GM19397 (cell line): Measurements from ENCODE around the gene CLCN2.
A peak's percentile ranks its signal among the peaks of the same experiment; 100 is the strongest.
"Not testable (repeated sequence)": the region's sequence is repeated elsewhere in the genome, so short reads cannot be mapped to it uniquely, and the experiment has no call there.

Source experiments
- ATAC-seq: cut with Tn5 transposase; IDR thresholded peaks from one replicate; pipeline ENCODE4 v1.9.1; 2021; ENCODE audit warnings: mild to moderate bottlenecking, moderate library complexity; ENCODE audit not compliant: unreplicated experiment

Gene CLCN2

DNA sequence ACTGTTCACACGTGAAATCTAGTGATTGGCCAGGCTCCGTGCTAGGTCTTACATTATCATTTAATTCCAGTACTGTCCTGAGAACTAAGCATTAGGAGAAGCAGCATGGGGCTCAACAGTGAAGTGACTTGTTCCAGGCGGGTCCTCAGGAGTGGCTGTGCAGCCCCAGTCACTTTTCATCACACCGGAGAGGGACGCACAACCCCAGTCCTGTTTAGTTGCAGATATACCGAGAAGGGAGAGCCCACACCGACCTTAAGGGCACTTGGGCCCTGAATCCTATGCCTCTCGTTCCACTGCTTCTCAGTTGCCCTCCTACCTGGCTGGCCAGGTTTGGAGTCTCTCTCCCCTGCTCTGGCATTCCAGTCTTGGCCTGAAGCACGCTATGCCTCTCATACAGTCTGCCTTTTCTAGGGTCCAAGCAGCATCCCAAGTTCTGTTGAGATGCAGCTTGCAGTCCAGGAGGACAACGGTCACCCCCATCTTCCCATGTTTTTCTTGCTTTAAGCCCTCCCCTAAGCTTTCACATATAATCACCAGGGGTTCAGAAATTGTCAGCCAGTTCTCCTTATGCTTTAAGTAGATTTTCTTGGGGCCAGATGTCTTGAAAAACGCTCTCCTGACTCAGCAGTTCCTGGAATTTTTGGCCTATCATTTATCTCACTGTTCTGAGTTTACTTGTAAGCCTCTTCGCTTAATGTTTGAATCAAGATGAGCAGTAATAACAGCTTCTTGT lies 13.9 kb downstream of the CLCN2 start:
- ATAC-seq = no peak

GRCh38 chr3:184346480-184347190 lies 14.8 kb downstream of the CLCN2 start:
- no peak for ATAC-seq

DNA sequence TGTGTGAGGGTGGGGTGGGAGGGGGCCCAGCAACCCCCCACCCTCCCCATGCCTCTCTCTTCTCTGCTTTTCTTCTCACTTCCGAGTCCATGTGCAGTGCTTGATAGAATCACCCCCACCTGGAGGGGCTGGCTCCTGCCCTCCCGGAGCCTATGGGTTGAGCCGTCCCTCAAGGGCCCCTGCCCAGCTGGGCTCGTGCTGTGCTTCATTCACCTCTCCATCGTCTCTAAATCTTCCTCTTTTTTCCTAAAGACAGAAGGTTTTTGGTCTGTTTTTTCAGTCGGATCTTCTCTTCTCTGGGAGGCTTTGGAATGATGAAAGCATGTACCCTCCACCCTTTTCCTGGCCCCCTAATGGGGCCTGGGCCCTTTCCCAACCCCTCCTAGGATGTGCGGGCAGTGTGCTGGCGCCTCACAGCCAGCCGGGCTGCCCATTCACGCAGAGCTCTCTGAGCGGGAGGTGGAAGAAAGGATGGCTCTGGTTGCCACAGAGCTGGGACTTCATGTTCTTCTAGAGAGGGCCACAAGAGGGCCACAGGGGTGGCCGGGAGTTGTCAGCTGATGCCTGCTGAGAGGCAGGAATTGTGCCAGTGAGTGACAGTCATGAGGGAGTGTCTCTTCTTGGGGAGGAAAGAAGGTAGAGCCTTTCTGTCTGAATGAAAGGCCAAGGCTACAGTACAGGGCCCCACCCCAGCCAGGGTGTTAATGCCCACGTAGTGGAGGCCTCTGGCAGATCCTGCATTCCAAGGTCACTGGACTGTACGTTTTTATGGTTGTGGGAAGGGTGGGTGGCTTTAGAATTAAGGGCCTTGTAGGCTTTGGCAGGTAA lies 15.9 kb downstream of the CLCN2 start:
- no peak for ATAC-seq

- no peak for ATAC-seq
Measured at GRCh38 chr3:184344579-184345316, 16.7 kb downstream of the CLCN2 start.

DNA sequence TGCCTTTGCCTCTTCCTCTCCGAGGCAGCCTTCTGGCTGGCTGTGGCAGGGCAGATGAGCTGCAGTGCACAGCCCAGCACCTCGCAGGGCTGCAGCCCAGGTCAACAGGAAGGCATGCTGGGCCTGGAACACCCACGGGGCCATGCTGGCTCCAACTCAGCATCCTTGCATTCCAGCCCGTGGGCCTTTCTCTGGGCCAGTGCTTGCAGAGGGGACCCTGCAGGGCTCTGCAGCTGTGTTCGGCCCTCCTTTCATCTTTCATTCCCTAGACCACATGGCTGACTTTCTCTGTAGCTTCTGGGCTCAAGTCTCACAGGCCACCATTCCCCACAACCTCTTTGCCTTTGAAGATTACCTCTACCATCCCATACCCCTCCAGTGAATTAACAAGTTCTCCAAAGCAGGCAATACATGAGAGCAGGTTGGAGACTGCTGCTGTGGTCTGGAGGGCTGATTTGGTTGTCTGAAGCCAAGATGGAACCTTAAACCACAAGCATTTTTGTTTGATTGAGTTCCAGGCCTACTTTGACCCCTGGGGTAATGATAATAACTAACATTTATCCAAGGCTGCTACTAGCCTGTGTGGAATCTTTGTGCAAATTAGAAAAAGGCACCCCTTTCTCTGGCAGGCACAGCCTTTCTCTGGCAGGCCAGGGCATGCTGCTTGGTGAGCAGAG lies 18.1 kb downstream of the CLCN2 start:
- ATAC-seq = no peak

GRCh38 chr3:184341925-184342324 lies 19.5 kb downstream of the CLCN2 start:
- ATAC-seq = no peak

GRCh38 chr3:184339451-184340135 lies 21.8 kb downstream of the CLCN2 start:
- ATAC-seq = not testable (repeated sequence)

DNA sequence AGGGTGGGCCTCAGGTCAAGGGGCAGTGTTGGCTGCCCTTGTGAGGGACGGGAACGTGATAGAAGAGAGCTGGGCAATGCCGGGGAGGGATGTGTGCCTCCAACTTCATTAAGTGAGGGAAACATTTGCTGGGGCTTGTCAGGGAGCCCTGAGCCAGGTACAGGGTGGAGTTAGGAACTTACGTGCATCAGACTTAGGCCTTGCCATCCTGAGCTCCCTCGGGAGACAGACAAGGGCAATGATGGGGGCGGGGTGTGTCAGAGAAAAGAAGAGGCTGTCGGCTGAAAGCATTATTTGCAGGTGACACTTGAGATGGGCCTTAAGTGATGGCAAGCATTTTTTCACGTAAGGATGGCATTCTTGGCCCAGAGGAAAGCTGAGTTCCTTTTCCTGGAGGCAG lies 22.4 kb downstream of the CLCN2 start:
- ATAC-seq = no peak

DNA sequence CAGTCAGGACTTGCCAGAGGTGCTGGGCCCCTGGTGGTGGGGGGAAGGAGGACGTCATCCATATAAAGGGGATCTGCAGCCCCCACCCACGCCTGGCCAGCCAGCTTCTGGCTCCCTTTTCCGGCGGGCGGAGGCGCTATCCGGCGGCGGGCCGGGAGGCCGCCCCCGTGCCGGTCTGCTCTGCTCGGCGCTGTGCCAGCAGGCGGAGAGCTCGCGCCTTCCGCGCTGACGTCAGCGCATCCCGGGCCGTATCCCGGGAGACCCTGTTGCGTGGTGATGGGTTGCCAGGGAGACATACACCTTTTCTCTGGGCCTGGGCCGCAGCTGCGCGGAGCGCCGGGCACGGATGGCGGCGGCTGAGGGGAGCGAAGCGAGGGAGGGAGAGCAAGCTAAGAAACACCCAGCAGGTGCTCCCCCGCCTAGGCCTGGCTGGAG lies 22.9 kb downstream of the CLCN2 start:
- no peak for ATAC-seq

GRCh38 chr3:184337981-184338380 lies 23.4 kb downstream of the CLCN2 start:
- no peak for ATAC-seq

DNA sequence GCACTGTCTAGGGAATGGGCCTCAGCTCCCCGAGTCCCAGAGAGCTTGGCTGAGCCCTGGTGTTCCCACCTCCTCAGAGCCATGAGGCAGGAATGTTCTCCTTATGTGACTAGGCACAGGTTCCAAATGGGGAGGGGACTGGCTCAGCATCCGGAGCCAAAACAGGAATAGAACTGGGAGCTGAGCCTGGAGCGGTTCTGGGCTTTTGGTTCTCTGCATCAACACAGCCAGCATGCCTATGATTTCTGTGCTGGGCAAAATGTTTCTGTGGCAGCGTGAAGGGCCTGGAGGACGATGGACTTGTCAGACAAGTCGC lies 24.0 kb downstream of the CLCN2 start, which contains the start of gene FAM131A:
Gene FAM131A, plus strand, starts transcription at position 202 of the 316 bp plus-strand sequence. Its CDS starts 31 bp downstream, at position 233.
- ATAC-seq = no peak

DNA sequence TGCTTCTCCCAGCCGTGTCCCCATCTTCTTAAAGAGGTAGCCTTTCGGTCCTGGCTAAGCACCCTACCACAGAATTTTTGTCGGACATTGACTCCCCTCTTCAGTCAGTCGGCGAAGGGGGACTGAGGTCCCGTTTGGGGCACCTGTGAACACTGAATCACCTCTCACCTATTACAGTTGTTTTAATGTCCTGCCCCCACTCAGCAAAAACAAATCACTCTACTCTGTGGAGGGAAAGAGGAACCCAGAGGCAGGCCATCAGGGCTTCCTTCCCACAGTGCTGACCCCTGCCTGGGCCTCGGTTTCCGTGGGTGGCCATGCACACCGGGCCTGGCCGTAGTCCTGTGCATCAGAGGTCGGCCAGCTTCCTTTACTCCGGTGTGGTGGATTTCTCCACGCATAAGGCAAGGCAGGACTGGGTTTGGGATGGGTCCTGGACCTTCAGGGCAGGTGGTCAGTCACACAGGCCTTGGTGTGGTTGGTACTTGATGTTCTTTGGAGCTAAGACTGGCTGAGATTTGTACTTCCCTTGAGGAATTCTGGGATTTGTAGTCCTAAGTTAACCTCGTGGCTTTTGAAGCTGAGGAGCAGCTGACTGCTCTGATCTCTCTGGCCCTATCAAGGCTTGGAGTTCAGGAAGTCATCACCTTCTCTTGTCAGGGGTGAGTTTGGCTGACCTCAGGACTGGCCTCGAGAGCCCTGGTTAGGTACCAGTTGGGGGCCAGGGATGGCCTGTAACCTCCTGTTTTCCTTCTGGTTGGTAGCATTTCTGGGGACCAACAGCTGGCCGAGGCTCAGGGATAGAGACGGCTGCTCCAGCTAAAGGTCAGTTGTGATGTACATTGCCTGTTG lies 24.6 kb downstream of the CLCN2 start:
- ATAC-seq = no peak

DNA sequence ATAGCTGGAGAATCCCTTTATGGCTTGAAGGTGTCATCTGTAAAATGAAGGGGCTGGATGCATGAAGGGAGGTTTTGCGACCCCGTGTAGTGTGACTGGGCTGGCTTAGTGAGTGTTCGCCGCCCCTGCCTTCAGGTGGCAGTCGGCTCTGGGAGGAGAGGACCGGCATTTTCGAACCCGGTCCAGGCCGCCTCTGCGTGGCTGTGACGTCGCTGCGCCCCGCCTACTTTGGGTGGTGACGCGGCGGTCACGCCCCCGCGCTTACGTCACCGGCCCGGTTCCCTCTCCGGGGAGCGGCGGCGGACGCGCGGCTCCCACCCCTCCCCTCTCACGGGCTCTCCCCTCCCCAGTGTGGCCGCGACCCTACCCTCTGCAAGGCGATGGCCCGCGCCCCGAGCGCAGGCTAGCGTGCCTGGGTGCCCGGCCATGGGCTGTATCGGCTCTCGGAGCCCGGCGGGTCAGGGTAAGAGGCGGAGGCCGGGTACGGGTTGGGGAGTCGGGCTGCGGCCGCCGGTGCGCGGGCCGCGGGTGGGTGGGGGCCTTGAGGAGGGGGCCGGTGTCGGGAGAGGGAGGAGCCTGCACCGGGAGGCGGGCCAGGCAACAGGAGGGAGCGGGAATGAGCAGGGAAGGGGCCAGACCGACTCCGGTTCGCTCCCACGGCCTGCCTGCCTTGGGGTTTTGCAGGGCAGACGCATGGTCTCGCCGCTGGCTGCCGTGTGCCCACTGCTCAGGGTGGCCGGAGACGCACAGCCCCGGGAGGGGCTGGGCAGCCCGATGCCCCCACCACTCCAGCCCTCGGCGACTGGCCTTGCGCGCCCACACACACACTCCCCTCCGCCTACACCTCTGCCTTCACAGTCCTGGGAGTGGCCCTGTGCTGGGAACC lies 25.5 kb downstream of the CLCN2 start:
- ATAC-seq = peak; percentile 77

GRCh38 chr3:184335291-184335660 lies 26.1 kb downstream of the CLCN2 start:
- ATAC-seq = no peak

DNA sequence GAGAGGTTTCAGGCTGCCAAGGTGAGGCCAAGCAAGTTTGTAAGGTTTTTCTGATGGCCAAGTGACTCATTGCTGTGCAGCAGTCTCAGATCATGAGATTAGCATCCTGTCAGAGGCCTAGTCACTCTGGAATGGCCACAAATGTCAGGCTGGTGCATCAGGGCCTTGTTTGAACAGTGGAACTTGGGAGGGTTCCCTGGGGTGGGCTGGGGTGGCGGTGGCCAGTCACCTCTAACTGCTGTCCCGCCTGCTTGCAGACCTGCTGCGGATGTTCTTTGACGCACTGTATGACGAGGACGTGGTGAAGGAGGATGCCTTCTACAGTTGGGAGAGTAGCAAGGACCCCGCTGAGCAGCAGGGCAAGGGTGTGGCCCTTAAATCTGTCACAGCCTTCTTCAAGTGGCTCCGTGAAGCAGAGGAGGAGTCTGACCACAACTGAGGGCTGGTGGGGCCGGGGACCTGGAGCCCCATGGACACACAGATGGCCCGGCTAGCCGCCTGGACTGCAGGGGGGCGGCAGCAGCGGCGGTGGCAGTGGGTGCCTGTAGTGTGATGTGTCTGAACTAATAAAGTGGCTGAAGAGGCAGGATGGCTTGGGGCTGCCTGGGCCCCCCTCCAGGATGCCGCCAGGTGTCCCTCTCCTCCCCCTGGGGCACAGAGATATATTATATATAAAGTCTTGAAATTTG lies 26.8 kb downstream of the CLCN2 start:
- ATAC-seq = no peak

DNA sequence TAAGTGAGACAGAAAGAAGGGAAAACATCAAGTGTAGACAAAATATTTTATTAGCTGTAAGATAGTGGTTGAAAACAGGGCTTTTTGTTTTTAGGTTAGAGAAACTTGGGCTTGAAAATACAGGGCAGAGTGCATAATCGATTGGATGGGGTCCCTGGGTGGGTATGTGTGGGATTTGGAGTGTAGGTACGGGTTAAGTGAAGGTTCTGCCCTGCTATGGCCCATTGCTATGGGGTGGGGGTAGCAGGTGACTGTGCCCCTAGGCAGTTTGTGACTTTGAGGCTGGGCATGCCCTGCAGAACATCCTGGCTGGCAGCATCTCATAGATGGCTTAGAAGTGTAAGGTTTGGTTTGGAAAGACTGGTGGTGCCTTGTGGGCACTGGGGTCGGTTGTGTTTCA lies 27.7 kb downstream of the CLCN2 start:
- ATAC-seq = no peak

DNA sequence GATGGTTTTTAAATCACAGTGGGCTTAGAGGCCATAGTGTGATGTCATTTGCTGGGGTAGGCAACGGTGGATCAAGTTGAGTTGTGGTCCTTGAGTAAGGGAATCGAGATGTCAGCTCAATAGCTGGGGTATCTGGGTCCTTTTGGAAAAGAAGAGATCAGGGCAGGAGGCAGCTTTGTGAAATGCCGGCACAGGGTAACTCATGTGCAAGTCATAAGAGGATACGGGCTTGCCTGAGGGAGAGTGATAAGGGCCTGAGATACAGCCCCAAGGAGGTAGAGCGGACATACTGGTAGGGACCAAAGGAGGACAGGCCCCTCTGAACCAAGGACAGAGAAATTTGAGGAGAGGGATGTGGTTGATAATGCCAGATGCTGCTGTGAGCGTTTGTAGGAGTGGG lies 28.2 kb downstream of the CLCN2 start:
- no peak for ATAC-seq
